NCI-H2196 treated with DMSO at 0.1 percent for 48 hours (cell line): ENCODE results near the gene FRRS1.

Experiments used
- DNase-seq: peaks from one replicate; lab custom pipeline; 2025; ENCODE audit not compliant: unreplicated experiment; lab: John Stamatoyannopoulos, UW

Gene FRRS1

DNA sequence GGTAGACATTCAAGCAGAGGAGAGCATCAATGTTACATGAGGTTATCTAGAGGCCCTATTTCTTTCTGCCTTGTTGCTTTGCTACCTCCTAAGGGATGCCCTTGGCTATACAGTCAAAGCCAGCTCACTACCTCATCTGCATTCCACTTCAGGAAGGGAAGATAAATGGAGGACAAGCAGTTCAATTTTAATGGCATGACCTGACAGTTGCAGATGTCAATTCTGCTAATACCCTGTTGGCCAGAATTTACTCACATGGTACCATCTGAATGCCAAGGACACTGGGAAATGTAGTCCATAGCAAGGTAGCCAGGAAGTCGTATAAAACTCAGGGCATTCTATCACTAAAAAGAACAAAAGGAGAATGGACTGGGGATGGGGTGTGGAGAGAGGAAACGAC is 89.0 kb downstream of the FRRS1 start:
- no peak for DNase-seq

DNA sequence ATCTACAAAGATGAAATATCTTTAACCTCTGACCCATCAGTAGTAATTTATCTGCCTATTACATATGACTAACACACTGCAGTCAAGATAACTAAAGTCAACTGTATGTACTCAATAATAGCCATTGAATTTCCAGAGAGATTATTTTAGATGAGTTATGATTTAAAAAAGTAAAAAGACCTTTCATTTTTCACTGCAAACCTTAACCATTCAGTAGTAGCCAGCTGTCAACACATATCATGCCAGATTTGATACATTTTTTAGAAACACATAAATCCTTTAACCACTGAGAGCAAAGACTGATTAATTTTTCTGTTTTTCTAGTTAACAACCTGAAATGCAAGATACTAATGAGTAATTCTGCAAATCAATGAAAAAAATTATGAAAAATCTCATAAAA is 89.6 kb downstream of the FRRS1 start:
- no peak for DNase-seq

DNA sequence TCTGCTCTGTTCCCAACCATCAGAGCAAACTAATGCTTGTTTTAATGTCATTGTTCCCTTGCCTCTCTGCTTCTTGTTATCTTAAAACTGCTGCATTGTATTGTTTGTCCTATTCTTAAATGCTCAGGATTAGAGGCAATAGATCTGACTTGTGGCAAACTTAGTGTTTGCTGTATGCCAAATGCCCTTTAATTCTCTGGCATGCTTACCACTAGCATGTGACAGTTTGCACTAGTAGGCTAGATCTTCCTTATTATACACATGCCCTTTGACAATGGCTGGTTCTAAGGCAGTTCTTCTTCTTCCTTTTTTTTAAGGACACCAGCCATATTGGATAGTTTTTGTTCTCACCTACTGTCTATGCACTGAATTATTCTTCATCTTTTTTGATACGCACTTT is 90.4 kb downstream of the FRRS1 start:
- DNase-seq: no peak

DNA sequence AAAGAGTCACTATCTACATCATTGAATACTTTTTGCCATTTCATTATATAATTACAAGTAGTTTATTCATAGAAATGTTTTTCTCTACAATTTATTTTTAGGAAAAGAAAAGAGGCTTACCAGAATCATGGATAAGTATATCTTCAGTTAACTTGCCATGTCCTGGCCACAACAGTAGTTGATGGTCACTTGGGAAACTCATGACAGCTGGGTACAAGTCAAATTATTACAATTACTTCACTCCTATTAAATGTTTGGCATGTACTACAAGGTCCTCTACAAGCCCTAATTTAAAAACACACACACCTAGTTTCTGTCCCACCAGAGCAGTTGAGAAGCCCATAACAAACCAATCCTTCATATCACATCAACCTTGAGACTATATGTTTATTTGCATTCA is 91.1 kb downstream of the FRRS1 start:
- no peak for DNase-seq

DNA sequence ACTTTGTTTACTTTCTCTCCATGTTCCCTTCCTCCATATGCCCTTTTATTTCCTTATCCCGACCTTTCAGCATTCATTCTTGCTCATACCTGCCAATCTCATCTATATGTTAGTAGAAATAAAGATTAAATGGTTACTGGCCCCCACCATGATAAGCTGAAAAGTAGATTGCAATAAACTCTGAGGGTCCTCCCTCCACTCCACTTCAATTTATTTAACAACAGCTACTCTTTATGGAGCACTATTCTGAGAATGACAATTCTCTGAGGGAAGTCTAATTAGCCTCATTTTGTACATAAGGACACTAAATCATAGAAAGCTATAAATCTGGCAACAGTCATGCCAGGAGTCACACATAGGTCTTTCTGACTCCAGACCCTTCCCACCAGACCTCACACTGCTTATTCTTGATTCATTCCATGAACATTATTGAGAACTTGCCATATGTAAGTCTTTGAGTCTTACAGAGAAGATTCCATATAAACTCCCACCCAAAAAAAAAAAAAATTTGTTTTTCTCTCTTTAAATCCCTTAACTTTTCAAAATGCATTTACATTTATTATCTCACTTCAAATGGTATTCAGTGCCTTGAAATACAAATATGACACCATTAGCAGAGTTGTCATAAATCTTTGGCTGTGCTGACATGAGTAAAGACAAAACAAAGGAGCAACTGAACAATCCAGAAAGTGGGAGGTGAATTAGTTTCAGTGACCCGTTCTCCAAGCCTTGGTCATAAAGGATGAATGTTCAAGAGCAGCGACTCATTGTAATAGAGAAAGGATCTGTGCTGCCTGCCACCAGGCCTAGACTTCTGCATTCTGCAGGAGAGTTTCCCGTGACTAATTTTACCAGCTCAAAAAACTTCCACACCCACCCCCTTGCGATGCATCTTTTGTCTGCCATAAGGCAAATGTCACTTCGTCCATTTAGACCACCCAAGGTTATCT is 92.0 kb downstream of the FRRS1 start:
- no peak for DNase-seq

DNA sequence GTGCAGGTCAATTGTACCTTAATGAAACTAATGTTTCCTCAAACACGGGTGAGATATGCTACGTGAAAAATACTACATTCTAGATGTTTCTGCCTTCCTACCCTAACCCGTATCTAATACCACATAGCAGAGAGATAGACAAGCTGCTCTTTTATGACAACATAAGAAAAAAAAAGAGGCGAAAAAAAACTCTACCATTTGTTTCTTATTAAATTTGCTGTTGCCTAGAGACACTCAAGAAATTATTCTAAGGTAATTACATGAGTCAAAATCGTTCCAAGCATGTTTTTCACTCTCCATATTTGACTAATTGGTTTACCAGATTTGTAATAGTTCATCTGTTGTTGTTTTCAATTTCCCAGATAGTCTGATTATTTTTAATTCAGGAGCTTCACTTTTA is 93.1 kb downstream of the FRRS1 start:
- DNase-seq: no peak

DNA sequence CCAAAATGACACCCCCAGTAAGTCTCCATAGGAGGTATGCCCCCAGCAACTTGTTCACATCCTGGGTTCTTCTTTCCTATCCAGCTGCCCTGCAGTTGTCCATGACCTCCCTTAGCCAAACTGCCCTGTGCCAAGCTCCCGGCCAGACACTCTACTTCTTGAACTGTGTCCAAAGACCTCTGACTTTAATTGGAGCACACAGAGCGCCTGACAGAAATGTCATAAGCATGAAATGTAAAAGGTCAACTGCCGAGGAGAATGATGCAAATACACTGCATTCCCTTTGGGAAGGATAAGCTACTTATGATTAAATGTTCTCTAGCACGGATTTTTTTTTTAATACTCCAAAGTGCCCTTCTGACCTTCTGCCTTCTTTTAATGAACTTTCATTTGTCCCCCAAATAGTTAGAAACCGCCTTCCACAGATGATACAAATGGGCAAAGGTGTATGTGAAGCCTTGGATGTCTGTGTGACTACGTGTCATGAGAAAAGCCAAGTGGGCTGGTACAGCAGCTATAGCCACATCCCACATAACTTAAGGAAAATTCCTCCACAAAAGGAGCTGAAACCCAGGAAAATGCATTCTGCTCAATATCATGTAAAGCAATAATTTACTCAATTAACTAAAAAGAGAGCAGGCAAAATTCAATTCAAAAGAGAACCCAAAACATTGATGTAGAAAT is 93.8 kb downstream of the FRRS1 start:
- no peak for DNase-seq

DNA sequence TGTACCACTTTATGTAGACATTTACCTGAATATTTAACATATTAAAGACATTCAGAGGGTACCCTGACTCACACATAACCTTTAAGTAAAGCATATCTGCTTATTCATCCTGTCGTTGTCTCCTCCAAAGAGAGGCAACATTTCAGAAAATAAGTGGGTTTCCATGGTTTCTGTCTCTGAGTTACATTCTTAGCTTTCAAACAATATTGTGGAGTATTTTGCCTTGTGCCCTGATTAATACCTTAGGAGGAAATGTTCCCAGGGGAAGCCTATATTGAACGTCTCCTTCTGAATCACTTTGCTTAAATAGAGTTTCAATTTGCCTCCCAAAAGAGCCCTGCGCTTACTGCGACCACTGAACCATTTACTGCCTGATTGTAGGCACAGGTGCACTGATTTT is 94.4 kb downstream of the FRRS1 start:
- no peak for DNase-seq

DNA sequence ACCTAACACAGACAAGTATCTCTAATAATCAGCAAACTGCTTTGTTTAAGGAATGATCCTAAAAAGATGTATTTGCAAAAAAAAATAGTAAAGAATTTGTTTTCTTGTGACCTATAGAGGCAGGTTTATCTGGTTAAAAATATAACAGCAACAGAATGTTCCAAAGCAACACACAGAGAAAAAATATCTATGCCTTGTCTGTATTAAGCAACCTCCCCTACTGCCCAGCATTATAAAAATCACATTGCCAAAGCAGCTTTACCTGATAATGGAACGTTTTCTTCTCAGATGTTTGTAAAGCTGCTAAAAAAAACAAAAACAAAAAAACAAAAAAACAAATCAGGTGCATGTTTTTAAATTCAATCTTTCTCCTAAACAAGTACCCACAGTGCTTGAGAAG is 95.9 kb downstream of the FRRS1 start:
- DNase-seq: no peak

DNA sequence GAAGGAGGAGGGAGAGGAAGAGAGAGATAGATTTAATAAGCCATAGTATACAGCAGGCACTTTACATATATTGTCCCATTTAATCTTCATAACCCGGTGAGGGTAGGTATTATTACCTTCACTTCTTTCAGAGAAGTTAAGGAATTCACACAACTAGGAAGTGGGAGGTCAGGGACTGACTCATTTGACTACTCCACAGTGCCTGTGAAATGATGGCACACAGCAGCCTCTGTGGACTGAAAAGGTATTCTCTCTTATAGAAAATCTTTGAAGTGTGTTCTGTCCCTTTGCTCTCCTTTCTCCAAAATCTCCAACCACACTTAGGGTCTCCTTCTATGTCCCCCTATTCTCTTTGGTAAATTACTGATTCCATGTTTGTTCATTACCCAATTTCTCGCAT is 96.6 kb downstream of the FRRS1 start:
- no peak for DNase-seq

DNA sequence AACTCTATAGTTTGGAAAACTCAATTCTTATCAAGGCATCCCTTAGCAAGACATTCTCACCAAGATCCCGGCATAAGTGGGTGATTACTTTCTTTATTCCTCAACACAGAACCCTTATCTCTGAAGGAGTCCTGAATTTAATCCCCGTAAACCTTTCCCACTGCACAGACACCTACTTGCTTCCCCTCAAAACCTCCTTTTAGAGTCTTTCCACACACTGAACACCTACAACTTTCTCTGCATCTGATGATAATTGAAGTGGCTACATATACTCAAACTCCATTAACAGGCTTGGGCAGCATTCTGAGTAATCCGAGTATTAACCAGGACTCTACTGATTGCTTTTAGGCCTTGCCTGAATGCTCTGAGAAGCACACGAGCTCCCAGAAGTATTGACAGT is 97.1 kb downstream of the FRRS1 start:
- DNase-seq: no peak

DNA sequence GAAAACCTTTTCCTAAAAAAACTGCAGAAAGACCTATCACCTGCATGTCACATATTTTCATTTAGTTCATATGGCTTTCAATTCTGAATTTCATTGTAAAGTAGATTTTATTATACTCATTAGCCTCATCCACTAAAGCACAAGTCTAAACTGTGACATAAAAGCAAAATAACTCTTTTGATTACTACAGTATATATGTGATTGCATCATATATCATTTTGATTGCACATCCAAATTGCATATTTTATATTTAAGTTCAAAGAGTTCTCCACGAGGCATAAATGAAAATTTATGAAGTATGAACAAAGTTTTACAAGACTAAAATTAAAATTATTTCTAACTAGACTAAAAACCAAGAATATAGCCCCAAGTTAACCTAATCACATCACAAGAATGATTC is 101.2 kb downstream of the FRRS1 start:
- no peak for DNase-seq

DNA sequence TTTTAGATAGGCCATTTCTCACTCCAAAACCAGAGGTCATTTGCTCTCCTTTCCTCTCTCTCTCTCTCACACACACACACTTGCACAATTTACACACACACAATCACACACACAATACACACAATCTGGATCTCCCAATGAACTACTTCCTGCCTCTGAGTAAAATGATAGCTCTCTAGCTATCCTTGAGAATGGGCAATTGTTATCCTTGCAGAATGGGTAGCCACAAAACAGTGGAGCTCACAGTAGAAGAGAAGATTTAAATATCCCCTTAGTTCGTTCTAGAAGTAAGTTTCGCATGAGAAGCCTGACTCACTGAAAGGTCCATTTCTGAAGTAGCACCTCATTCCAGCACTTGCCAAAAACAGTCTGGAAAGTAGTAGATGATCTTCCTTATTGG is 102.9 kb downstream of the FRRS1 start:
- DNase-seq: no peak

DNA sequence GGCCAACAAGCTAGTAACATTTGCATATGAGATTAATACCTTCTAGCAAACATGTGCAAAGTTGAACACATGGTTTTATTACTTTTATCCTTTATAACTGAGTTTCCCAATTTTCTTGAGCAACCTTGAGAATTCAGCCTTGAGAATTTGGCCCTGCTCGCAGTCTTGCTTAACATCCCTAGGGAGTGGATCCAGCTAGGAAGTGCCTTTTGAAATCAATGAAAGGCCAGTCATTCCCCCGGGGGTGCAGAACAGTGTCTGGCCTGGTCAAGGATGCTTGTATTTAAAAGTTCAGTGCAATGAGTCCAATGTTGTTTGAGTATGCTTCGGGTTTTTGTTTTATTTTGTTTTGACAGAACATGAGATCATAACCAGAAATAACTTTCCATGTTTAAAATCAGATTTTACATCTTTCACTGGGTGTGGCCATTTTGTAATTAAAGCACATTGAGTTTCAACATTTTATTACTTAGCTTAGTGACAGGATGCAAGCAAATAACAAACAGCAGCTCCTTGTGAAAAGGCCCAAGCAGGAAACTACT is 103.8 kb downstream of the FRRS1 start:
- no peak for DNase-seq

DNA sequence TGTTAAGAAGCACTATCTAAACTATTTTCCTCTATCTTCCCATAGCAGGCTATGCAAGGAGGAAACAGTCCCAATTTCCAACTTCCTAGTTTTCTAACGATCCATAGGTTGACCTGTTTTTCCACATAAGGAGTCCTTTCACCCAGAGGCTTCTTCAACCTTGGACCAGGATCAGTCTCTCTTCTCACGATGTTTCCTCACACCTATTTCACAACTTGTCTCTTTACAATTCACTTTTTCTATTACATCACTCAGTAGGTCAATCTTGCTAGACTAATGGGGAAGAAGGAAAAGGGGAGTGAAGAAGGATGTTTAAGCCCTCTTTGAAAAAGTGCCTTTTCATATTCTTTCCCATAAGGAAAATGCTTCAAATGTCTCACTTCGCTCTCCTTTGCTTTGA is 104.7 kb downstream of the FRRS1 start:
- no peak for DNase-seq

DNA sequence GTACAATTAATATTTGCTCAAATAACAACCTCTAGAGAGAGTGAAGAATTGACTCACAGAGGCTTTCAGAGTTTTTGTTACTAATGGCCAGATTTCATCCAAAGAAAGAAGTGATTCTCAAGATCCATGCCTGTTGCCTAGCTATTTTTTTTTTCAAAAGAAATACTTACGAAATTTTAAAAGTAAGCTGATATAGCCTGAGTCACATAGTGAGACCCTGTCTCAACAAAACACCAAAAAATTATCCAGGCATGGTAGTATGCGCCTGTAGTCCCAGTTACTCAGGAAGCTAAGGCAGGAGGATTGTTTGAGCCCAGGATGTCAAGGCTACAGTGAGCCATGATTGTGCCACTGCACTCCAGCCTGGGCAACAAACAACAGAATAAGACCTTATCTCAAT is 105.9 kb downstream of the FRRS1 start:
- DNase-seq: no peak

DNA sequence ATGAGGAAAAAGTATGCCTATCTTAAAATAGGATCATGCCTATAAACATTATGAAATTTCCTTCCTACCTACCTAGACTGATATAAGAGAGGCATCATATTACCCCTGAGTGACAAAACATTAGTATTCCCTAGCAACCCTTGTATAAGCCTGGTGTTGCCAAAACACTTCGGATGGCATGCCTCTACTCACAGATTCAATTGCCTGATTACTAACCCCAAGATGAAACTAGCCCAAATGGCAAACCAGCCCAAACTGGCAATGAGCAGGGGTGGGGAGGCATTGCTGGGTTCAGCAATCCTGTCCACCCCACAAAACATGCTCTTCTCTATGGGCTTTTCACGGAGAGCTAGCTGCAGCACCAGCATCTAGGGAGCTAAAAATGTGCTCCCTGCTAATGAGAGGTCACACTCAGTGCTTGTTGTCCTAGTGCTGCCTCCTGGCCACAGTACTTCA is 106.7 kb downstream of the FRRS1 start:
- no peak for DNase-seq
